HG03103 (cell line): ENCODE results near the gene SPINK14.

Source experiments
- ATAC-seq: cut with Tn5 transposase; IDR thresholded peaks from one replicate; pipeline ENCODE4 v1.9.1; 2021; ENCODE audit warnings: low read depth; ENCODE audit not compliant: unreplicated experiment

Gene SPINK14

GRCh38 chr5:148193202-148193601 lies 24.9 kb downstream of the SPINK14 start:
- no peak for ATAC-seq

- ATAC-seq = no peak
These were observed 32.8 kb downstream of the SPINK14 start for GRCh38 chr5:148201151-148201550.

- no peak for ATAC-seq
These were observed 34.3 kb downstream of the SPINK14 start, which contains the start of gene SPINK6 for GRCh38 chr5:148202531-148203203. Gene SPINK6 (plus strand): TSS chr5:148203042. CDS start chr5:148203097, 55 bp downstream.

GRCh38 chr5:148205044-148205806 lies 36.9 kb downstream of the SPINK14 start:
- no peak for ATAC-seq

GRCh38 chr5:148205865-148206264 lies 37.5 kb downstream of the SPINK14 start:
- no peak for ATAC-seq

GRCh38 chr5:148206620-148207019 lies 38.3 kb downstream of the SPINK14 start:
- ATAC-seq = no peak

GRCh38 chr5:148208226-148208625 lies 39.9 kb downstream of the SPINK14 start:
- no peak for ATAC-seq

- no peak for ATAC-seq
These were observed 40.9 kb downstream of the SPINK14 start for GRCh38 chr5:148209151-148209770.

GRCh38 chr5:148214665-148215185 lies 46.4 kb downstream of the SPINK14 start:
- ATAC-seq = no peak

GRCh38 chr5:148221508-148221907 lies 53.2 kb downstream of the SPINK14 start:
- no peak for ATAC-seq

- ATAC-seq = no peak
These were observed 55.9 kb downstream of the SPINK14 start for GRCh38 chr5:148224117-148224742.
